Glomerular endothelial cell (primary cell): ENCODE results near the gene YAF2. TPM values are rescaled to one million over a fixed set of nuclear protein-coding genes. Genes with fewer than 3 reads are reported as not detected.

Source experiments
- DNase-seq: peaks from one replicate; pipeline ENCODE4 v3.0.0-alpha.2; 2011; ENCODE audit warnings: low read depth, low spot score; ENCODE audit errors: extremely low read depth
- total RNA-seq: library from RNA; depleted of rRNA; stranded (reverse); fragments of >200 nt; gene quantifications from 2 replicates; pipeline ENCODE4 v1.2.3, GENCODE V29; 2015

Gene YAF2
- total RNA-seq, 1 donor from 2014 or later, result 39.4 TPM

GRCh38 chr12:42156232-42156631, 81.8 kb downstream of the YAF2 start:
- DNase-seq, result no peak

DNA sequence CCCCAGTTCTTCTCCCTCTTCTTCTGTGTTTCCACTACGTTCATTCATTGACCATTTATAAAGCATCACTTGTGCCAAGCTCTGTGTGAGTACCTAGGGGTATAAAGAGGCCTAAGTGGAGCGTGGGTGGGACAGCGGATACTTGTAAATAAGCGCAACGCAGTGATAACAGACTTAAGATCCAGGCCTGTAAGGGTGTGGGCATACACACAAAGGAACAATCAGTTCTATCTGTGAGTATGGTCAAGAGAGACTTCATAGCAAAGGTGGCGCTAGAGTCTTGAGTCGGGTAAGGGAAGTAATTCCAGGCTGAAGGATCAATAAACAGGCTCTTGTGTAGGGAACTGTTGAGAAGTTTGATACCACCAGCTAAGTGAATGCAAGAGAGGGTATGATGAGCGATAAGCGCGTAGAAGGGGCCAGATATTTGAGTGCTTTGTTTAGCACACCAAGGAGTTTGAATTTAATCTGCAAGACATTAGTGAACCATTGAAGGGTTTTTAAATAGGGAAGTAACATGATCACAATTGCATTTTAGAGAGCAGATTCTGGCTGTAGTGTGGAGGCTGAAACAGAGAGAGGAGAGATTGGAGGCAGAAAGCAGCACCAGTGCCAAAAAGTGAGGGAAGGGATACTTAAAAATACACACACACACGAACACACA, 92.4 kb downstream of the YAF2 start:
- DNase-seq, result no peak

- no peak for DNase-seq
Observed at GRCh38 chr12:42145197-42145549, 92.9 kb downstream of the YAF2 start.

- DNase-seq, result no peak
Observed at GRCh38 chr12:42144408-42145196, 93.4 kb downstream of the YAF2 start, which contains the start of gene GXYLT1. GXYLT1 (minus strand) TSS chr12:42144874; CDS start chr12:42144646, 228 bp downstream.

GRCh38 chr12:42144158-42144407, 94.0 kb downstream of the YAF2 start:
- DNase-seq, result no peak

DNA sequence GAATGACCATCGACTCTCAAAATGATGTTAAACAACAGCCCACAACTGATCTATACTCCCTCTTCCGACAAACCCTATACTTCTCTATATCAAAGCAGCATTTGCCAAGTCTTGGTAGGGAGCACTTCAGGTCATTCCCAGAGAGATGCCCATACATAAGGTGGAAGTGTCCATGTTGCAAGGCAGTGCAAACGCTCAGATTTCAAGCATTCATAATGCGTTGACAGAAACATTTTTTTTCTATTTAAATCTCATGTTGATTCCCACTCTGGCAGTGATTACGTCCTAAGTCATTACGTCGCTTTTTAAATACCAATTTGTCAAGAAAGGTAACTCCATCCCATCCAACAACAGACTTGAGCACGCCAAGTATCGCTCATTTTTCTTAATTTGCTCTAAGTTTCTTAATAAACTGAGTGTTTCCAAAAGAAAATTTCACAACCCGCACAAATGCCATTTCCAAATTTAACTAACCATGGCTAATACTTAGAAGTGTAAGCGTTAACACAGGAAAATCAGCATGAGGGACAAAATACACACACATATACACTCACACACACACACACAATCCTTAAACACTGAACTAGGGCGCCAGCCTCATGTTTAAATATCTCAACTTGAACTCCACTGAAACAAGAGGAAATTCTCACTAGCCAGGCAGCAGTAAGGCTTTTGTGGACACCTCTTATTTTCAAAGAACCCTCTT, 94.4 kb downstream of the YAF2 start:
- DNase-seq, result no peak

GRCh38 chr12:42141981-42142606, 96.0 kb downstream of the YAF2 start:
- DNase-seq, result no peak

GRCh38 chr12:42140901-42141300, 97.1 kb downstream of the YAF2 start:
- DNase-seq, result no peak

DNA sequence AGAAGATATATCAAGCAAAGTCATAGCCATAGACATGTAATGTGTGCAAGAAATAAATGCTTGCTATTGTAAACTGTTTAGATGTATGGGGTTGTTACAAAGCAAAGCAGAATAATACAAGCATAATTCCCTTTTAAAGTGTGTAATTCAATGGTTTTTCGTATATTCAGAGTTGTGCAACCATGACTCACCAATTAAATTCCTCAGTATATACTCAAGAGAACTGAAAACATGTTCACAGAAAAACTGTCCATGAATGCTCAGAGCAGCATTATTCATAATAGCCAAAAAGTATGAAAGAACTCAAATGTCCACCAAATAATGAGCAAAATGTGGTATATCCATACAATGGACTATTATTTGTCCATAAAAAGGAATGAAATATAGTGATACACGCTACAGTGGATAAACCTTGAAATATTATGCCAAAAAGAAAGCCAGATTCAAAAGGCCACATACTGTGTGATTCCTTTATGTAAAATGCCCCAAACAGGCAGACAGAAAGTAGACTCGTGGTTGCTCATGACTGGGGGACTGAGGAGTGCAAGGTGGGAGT, 102.7 kb downstream of the YAF2 start:
- DNase-seq, result no peak

GRCh38 chr12:42130672-42131402, 107.2 kb downstream of the YAF2 start:
- DNase-seq, result no peak

GRCh38 chr12:42129595-42130204, 108.3 kb downstream of the YAF2 start:
- DNase-seq, result no peak

- no peak for DNase-seq
Observed at GRCh38 chr12:42128888-42129287, 109.2 kb downstream of the YAF2 start.

DNA sequence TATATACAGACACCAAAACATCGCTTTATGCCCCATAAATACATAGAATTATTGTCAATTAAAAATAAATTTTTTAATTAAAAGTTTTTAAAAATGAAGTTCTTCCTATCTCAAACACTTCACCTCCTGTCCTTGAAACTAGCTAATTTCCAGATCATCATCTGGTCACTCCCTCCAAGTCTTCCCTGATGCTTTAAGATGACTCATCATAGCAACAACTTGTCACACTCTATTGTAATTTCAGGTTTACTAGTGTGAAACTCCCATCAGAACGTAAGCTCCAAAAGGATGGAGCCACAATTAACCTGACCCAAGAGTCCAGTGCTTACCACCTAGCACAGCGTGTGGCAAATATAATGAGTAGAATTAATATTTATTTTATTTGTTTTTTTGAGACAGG, 109.7 kb downstream of the YAF2 start:
- no peak for DNase-seq

DNA sequence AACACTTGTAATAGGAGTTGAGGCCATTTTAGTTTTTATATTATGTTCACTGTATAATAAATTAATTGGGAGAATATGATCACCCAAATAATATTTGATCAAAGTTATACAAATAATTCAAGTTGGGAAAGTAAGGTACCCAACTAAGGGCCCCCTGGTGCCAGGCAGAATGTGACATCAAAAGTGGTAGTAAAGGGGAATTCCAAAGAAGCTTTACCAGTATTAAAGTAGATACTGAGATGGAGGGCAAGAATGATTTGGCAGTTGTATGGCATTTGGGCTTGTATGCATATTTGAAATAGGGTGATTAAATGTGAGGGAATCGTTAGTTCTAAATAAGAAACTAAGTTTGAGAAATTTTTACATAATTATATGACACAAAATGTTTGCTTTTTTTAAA, 111.1 kb downstream of the YAF2 start:
- DNase-seq, result no peak

DNA sequence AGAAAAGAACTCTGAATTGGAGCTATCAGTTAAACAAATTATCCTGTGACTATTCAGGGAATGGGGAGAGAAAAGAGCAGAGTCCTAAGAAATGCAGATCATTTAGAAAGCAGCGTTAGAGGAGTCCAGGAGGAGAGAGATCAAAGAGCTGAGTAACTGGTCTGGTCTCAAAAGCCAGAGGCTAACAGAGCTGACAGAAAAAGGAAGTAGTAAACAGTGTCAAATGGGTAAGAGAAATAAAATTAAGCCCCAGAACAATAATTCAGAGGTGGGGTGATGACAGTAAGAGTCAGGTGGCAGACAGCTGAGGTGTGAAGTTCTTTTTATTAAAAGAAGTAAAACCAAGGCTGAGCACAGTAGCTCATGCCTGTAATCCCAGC, 112.7 kb downstream of the YAF2 start:
- DNase-seq, result no peak

DNA sequence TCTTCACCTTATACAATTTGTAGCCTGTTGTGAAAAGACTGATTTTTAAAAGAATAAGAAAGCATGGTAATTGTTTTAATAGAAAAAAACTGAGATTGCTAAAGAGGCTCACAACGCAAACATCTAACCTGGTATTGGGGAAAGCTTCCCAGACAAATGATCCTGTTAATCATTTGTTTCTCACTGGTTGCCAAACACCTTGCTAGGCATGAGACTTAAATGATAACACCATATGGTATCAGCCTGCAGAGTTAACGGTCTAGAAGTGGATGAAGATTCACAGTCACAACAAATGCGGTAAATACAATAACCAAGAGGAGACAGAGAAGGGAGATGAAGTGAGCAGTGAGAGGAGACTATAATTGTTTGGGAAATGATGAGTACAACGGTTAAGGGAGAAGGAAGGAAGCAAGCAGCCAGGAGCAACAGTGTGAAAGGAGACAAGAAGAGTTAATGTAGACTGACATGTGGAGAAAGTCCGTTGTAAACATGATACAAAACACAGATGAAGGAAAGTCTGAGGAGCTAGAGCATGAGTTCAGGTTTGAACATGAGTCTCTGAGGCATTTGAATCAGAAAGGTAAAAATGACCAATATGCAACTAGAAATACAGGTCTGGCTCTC, 113.2 kb downstream of the YAF2 start:
- DNase-seq, result no peak

DNA sequence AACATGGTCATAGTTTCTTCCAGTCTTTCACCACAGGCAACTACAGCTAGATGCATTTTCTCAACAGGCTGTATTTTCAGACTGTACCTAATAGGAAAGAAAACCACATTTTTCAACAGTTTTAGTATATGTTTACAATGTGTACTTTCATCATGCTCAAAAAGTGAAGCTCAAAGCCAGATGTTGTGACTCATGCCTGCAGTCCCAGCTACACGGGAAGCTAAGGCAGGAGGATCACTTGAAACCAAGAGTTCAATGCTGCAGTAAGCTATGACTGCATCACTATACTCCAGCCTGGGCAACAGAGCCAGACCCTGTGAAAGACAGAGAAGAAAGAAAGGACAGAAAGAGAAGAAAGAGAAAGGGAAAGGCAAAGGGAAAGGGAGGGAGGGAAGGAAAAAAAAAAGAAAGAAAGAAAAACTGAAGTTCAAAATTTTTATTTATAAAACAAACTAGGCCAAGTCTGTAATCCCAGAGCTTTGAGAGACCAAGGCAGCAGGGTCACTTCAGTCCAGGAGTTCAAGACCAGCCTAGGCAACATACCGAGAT, 118.9 kb downstream of the YAF2 start:
- DNase-seq, result no peak

DNA sequence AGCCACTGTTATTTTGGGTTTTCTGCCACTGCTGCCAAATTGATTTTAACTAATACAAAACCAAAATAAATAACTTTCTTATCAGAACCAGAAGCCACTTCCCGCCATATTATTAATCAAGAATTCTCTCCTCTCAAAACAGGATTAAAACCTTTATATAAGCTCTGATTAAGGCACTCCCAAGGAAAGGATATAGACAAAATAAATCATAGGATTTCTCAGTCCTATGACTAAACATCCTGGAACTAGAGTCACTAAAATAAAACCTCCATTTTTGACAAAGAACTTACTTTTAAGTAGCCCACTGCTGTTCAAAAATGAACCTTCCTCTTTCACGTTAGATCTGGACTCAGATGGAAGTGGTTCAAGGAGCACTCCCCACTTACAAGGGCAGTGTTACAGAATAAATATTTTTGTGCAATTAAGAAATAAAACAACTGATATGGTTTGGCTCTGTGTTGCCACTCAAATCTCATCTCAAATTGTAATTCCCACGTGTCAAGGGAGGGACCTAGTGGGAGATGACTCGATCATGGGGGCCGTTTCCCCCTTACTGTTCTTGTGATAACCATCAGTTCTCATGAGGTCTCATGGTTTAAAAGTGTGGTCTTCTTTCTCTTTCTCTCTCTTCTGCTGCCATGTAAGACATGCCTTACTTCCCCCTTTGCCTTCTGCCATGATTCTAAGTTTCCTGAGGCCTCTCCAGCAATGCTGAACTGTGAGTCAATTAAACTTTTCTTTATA, 119.7 kb downstream of the YAF2 start:
- DNase-seq, result no peak

DNA sequence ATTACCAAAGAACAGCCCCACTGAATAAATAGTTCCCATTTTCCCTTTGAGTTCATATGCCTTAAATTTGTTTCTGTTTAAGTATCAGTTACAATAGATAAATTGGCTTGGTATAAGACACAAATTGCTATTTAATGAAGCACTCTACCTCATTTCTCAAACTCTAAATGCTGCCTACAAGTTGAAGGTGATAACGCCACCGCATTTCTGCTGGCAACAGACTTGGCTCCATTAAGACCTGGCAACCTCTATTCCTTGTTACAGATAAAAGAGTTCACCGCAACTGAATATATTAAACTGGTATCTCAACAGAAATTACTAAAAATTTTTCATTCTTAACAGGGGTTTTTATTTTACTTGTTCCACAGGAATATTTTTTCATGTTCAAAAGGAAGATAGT, 129.0 kb downstream of the YAF2 start:
- no peak for DNase-seq
